Breast epithelium (tissue), 3 donors: Measurements from ENCODE around the gene LAYN.

Experiments
- CTCF ChIP-seq, 3 donors: fragments of 450-650 bp; IDR thresholded peaks; one replicate each; pipeline ENCODE4 v1.5.1; 2016 to 2017; ENCODE audit warnings: antibody characterized with exemption in 3 of 3, mild to moderate bottlenecking in 3 of 3, moderate library complexity in 3 of 3
- POLR2A ChIP-seq: fragments of 450-650 bp; IDR thresholded peaks from one replicate; pipeline ENCODE4 v1.6.1; 2016; ENCODE audit warnings: antibody characterized with exemption, mild to moderate bottlenecking, moderate library complexity

GRCh38 chr11:111512296-111513239, 28.0 kb upstream of the LAYN start, which contains the start of gene BTG4:
- TF ChIP-seq CTCF (IDR thresholded peaks at IDR 0.05) (no peak), POLR2A (no peak)
